HepG2 (cell line): ENCODE results near the gene TIMM17B. TPM values are rescaled to one million over a fixed set of nuclear protein-coding genes. Genes with fewer than 3 reads are reported as not detected.

Source experiments
- CTCF ChIP-seq: sonication (generic); formaldehyde crosslinking; IDR thresholded peaks from 2 replicates; pipeline ENCODE4 v1.5.0; 2020; ENCODE audit warnings: mild to moderate bottlenecking, missing genetic modification reagents, moderate library complexity
- FUBP1 ChIP-seq: sonication (generic); formaldehyde crosslinking; IDR thresholded peaks from 2 replicates; pipeline ENCODE4 v1.5.1; 2020; ENCODE audit warnings: missing genetic modification reagents, mild to moderate bottlenecking, borderline replicate concordance
- MXD1 ChIP-seq: sonication (generic); formaldehyde crosslinking; IDR thresholded peaks from 2 replicates; pipeline ENCODE4 v1.4.0; 2020; ENCODE audit warnings: mild to moderate bottlenecking, missing genetic modification reagents
- PAF1 ChIP-seq: IDR thresholded peaks from 2 replicates; pipeline ENCODE4 v1.6.1; 2016; ENCODE audit warnings: missing genetic modification reagents, missing compliant biosample characterization
- PRMT3 ChIP-seq: sonication (generic); formaldehyde crosslinking; IDR thresholded peaks from 2 replicates; pipeline ENCODE4 v1.8.1; 2022; ENCODE audit warnings: low read depth, mild to moderate bottlenecking, moderate library complexity, missing genetic modification reagents, borderline replicate concordance
- RAD51 ChIP-seq: fragments of 450-650 bp; IDR thresholded peaks from 2 replicates; pipeline ENCODE4 v1.6.1; 2016; ENCODE audit warnings: borderline replicate concordance
- RFXANK ChIP-seq: IDR thresholded peaks from 2 replicates; pipeline ENCODE4 v1.6.1; 2016
- TBX3 ChIP-seq: fragments of 450-650 bp; IDR thresholded peaks from 2 replicates; pipeline ENCODE4 v1.6.1; 2017; ENCODE audit warnings: antibody characterized with exemption, mild to moderate bottlenecking, inconsistent platforms, borderline replicate concordance
- TOE1 ChIP-seq: sonication (generic); formaldehyde crosslinking; IDR thresholded peaks from 2 replicates; pipeline ENCODE4 v1.4.0; 2020; ENCODE audit warnings: mild to moderate bottlenecking, missing genetic modification reagents
- ZFP62 ChIP-seq: sonication (generic); formaldehyde crosslinking; IDR thresholded peaks from 2 replicates; pipeline ENCODE4 v1.4.0; 2020; ENCODE audit warnings: missing genetic modification reagents
- ZNF275 ChIP-seq: sonication (generic); formaldehyde crosslinking; IDR thresholded peaks from 2 replicates; pipeline ENCODE4 v1.8.0; 2022; ENCODE audit warnings: missing genetic modification reagents, mild to moderate bottlenecking, inconsistent platforms, borderline replicate concordance
- ZNF276 ChIP-seq: sonication (generic); formaldehyde crosslinking; IDR thresholded peaks from 2 replicates; pipeline ENCODE4 v1.4.0; 2020; ENCODE audit warnings: mild to moderate bottlenecking, low read depth, missing genetic modification reagents
- ZNF33B ChIP-seq: sonication (generic); formaldehyde crosslinking; IDR thresholded peaks from 2 replicates; pipeline ENCODE4 v1.5.1; 2020; ENCODE audit warnings: mild to moderate bottlenecking, missing genetic modification reagents
- ZNF569 ChIP-seq: sonication (generic); formaldehyde crosslinking; IDR thresholded peaks from 2 replicates; pipeline ENCODE4 v1.5.0; 2020; ENCODE audit warnings: mild to moderate bottlenecking, missing genetic modification reagents, moderate library complexity, borderline replicate concordance
- ZNF629 ChIP-seq: sonication (generic); formaldehyde crosslinking; conservative IDR thresholded peaks from 2 replicates; pipeline ENCODE4 v1.5.0; 2020; ENCODE audit warnings: missing genetic modification reagents
- ZNF652 ChIP-seq: IDR thresholded peaks from 2 replicates; pipeline ENCODE4 v1.6.1; 2016; ENCODE audit warnings: low read depth, borderline replicate concordance
- ZNF670 ChIP-seq: sonication (generic); formaldehyde crosslinking; IDR thresholded peaks from 2 replicates; pipeline ENCODE4 v1.8.0; 2022; ENCODE audit warnings: mild to moderate bottlenecking, missing genetic modification reagents, borderline replicate concordance
- ZNF747 ChIP-seq: sonication (generic); formaldehyde crosslinking; IDR thresholded peaks from 2 replicates; pipeline ENCODE4 v1.8.1; 2023; ENCODE audit warnings: missing genetic modification reagents, mild to moderate bottlenecking, borderline replicate concordance
- polyA plus RNA-seq, 8 experiments: library from polyadenylated mRNA; depleted of rRNA in 3 of 8; stranded (reverse) in 7 of 8; unstranded in 1 of 8; fragments of >200 nt; fragmentation: Illumina TruSeq in 4 of 8; extraction: Trizol in 4 of 8; gene quantifications; 2 replicates each; pipeline versions ENCODE4 v1.2.1 to v1.2.3, GENCODE V29; 2011 to 2016; ENCODE audit warnings: low read depth in 4 of 8, missing spikeins in 1 of 8, mixed read lengths in 1 of 8; ENCODE audit not compliant: insufficient read depth in 1 of 8
- total RNA-seq, 5 experiments: library from RNA; depleted of rRNA; stranded (reverse); fragments of >200 nt; fragmentation: Illumina TruSeq; extraction: Trizol; gene quantifications; 2 replicates each; pipeline ENCODE4 v1.2.3, GENCODE V29; 2016; ENCODE audit warnings: low read depth in 1 of 5

Gene TIMM17B
- total and polyA plus RNA-seq, 2 of the 13 experiments (the other 11 are each of a cell fraction or from before 2014, with no cell fraction given) = 56.0 to 72.5 TPM

GRCh38 chrX:48897625-48898306, at the start of gene TIMM17B, which contains the start of gene PQBP1 (continued):
- no peak for TF ChIP-seq ZNF569
- no peak for TF ChIP-seq CTCF (CRISPR knock-in tag)
- no peak for TF ChIP-seq ZNF670 (CRISPR knock-in tag)
- peak; percentile 60; the same call in 1 of the 2 replicates for TF ChIP-seq RFXANK (CRISPR knock-in tag)
- TF ChIP-seq PRMT3 (CRISPR knock-in tag) = no peak
- no peak for TF ChIP-seq ZNF275 (CRISPR knock-in tag)
- TF ChIP-seq FUBP1 (CRISPR knock-in tag) = no peak
- TF ChIP-seq ZNF629 (CRISPR knock-in tag) = no peak
- TF ChIP-seq ZFP62 (CRISPR knock-in tag) = no peak
- TF ChIP-seq PAF1 (CRISPR knock-in tag) = no peak
- no peak for TF ChIP-seq TBX3
- TF ChIP-seq RAD51 = no peak
- TF ChIP-seq MXD1 (CRISPR knock-in tag) = no peak
- no peak for TF ChIP-seq TOE1 (CRISPR knock-in tag)
- no peak for TF ChIP-seq ZNF652 (CRISPR knock-in tag)
- no peak for TF ChIP-seq ZNF747 (CRISPR knock-in tag)
- TF ChIP-seq ZNF33B (CRISPR knock-in tag) = no peak
- no peak for TF ChIP-seq ZNF276 (CRISPR knock-in tag)
